Caco-2 (cell line): ENCODE data around the gene HINT1. TPM values are rescaled to one million over a fixed set of nuclear protein-coding genes. Genes with fewer than 3 reads are reported as not detected.

Experiments
- BruUV-seq: library from RNA; stranded (reverse); fragments of 400-500 nt; replicated peaks from 2 replicates; lab custom pipeline; 2021; lab: Mats Ljungman, UMichigan
- CTCF ChIA-PET: fragments of 300-600 bp; sonication (Branson Sonifier 250); formaldehyde crosslinking; loops from one replicate; lab custom pipeline; 2022; ENCODE audit warnings: antibody characterized with exemption; lab: Charles Lee
- POLR2A ChIA-PET: fragments of 300-600 bp; sonication (Branson Sonifier 250); formaldehyde crosslinking; loops from one replicate; lab custom pipeline; 2022; ENCODE audit warnings: antibody characterized with exemption; lab: Charles Lee
- DNase-seq, 2 experiments: peaks; one replicate each; pipeline versions ENCODE4 v3.0.0 to v3.0.0-alpha.2; 2020 to 2022
- H3K27me3 ChIP-seq: replicated peaks from 2 replicates; pipeline ENCODE4 v1.6.0; 2011; ENCODE audit warnings: low read length; ENCODE audit not compliant: control insufficient read depth, insufficient read depth
- H3K36me3 ChIP-seq: 2 replicates; pipeline ENCODE4 v1.5.1; 2011; ENCODE audit warnings: low read length; ENCODE audit not compliant: control insufficient read depth, insufficient read depth
- H3K4me1 ChIP-seq: fragments of 250-450 bp; sonication (Bioruptor Pico); 2 replicates; pipeline ENCODE4 v1.5.1; 2020; ENCODE audit warnings: mild to moderate bottlenecking
- H3K4me3 ChIP-seq: 2 replicates; pipeline ENCODE4 v1.5.1; 2011; ENCODE audit warnings: low read depth, mild to moderate bottlenecking, control low read depth, low read length
- H3K9me3 ChIP-seq: fragments of 250-450 bp; sonication (Bioruptor Pico); 2 replicates; pipeline ENCODE4 v1.5.1; 2020; ENCODE audit warnings: mild to moderate bottlenecking, moderate library complexity
- H3K27ac Mint-ChIP-seq: one replicate; pipeline ENCODE4 v1.8.0; 2022; ENCODE audit warnings: mixed read lengths; ENCODE audit not compliant: unreplicated experiment
- H3K27me3 Mint-ChIP-seq: one replicate; pipeline ENCODE4 v1.8.0; 2022; ENCODE audit warnings: mixed read lengths; ENCODE audit not compliant: insufficient read depth, unreplicated experiment
- H3K36me3 Mint-ChIP-seq: one replicate; pipeline ENCODE4 v1.8.0; 2022; ENCODE audit warnings: mild to moderate bottlenecking, mixed read lengths; ENCODE audit not compliant: insufficient read depth, unreplicated experiment
- H3K4me1 Mint-ChIP-seq: one replicate; pipeline ENCODE4 v1.8.0; 2022; ENCODE audit warnings: low read depth, mixed read lengths; ENCODE audit not compliant: unreplicated experiment
- H3K4me3 Mint-ChIP-seq: one replicate; pipeline ENCODE4 v1.8.0; 2022; ENCODE audit warnings: mild to moderate bottlenecking, moderate library complexity, mixed read lengths; ENCODE audit not compliant: unreplicated experiment
- H3K9me3 Mint-ChIP-seq: one replicate; pipeline ENCODE4 v1.8.0; 2022; ENCODE audit warnings: mixed read lengths; ENCODE audit not compliant: unreplicated experiment
- intact Hi-C: fragments of 100-400 bp; cut with micrococcal nuclease; formaldehyde crosslinking; loops from one replicate; pipeline ENCODE4 v1.10.0; 2022; ENCODE audit not compliant: unreplicated experiment
- total RNA-seq: library from RNA; stranded (reverse); gene quantifications from 2 replicates; pipeline ENCODE4 v1.2.3, GENCODE V29; 2022
- TF ChIP-seq, protein P1 (sequence below), 2 experiments: fragments of 200-600 bp in 1 of 2; IDR thresholded peaks; 1 replicate in 1 of 2; 2 replicates in 1 of 2; pipeline versions ENCODE4 v1.5.1 to v1.8.0; 2011 to 2022; ENCODE audit warnings: antibody characterized with exemption in 1 of 2, control low read depth in 1 of 2, inconsistent platforms in 1 of 2, low read depth in 1 of 2, low read length in 1 of 2, mild to moderate bottlenecking in 1 of 2, moderate library complexity in 1 of 2; ENCODE audit not compliant: insufficient read depth in 1 of 2, severe bottlenecking in 1 of 2, unreplicated experiment in 1 of 2

Gene HINT1
- total RNA-seq, 1 experiment from 2014 or later, result 228 TPM

DNA sequence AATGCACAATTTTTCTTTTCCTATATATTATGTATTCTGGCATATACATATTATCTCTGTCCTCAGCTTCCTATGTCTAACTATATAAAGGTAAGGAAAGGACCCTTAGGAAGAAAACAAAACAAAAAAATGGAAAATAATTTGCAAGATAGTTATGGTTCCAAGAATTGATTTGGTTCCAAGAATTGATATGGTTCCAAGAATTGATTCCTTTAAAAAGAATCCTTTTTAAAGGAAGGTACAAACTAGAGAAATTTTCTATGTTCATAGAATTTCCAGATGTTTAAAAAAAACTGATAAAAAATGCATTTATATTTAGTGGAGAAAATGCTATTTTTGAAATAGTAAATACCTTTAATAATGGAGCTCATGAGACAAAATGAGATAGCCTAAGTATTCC lies 17.8 kb upstream of the HINT1 start:
- no peaks in the 10 kb centered on the region for H3K36me3 ChIP-seq
- no peaks in the 10 kb centered on the region for H3K4me1 ChIP-seq
- no peak overlapping the region for H3K4me3 Mint-ChIP-seq
- no TSS peak for BruUV-seq
- no peak for DNase-seq
- H3K27me3 ChIP-seq, result no peaks in the 10 kb centered on the region
- no peaks in the 10 kb centered on the region for H3K9me3 Mint-ChIP-seq
- H3K27ac Mint-ChIP-seq, result no peak overlapping the region
- H3K27me3 Mint-ChIP-seq, result no peaks in the 10 kb centered on the region
- ChIA-PET CTCF (no interaction called here), POLR2A (no interaction called here)
- no peaks in the 10 kb centered on the region for H3K36me3 Mint-ChIP-seq
- H3K9me3 ChIP-seq, result no peaks in the 10 kb centered on the region
- TF ChIP-seq, protein P1, sequence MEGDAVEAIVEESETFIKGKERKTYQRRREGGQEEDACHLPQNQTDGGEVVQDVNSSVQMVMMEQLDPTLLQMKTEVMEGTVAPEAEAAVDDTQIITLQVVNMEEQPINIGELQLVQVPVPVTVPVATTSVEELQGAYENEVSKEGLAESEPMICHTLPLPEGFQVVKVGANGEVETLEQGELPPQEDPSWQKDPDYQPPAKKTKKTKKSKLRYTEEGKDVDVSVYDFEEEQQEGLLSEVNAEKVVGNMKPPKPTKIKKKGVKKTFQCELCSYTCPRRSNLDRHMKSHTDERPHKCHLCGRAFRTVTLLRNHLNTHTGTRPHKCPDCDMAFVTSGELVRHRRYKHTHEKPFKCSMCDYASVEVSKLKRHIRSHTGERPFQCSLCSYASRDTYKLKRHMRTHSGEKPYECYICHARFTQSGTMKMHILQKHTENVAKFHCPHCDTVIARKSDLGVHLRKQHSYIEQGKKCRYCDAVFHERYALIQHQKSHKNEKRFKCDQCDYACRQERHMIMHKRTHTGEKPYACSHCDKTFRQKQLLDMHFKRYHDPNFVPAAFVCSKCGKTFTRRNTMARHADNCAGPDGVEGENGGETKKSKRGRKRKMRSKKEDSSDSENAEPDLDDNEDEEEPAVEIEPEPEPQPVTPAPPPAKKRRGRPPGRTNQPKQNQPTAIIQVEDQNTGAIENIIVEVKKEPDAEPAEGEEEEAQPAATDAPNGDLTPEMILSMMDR (IDR thresholded peaks at IDR 0.05; ENCODE audit: insufficient read depth in 1 of 2, low read depth in 1 of 2, low read length in 1 of 2, severe bottlenecking in 1 of 2, unreplicated experiment in 1 of 2), result no peak
- no peaks in the 10 kb centered on the region for H3K4me1 Mint-ChIP-seq
- intact Hi-C loops, result no loop called here
- no peak overlapping the region for H3K4me3 ChIP-seq

DNA sequence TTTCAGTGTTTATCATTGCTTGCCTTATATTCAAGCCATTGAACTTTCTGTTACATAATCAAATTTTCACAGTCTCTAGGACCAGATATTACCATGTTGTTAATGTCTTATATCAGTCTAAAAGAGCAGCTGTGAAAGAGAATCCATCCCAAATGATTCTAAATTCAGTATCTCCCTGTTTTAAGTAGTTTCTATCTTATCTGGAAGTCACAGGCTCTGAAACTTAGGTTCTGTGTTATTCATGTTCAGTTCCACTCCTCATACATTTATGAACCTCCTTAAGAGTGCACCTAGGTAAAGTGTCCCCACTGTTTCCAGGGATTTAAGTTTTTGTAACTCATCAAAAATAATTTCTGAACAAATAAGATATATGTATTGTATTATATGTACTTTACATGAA lies 15.4 kb upstream of the HINT1 start:
- no peaks in the 10 kb centered on the region for H3K27me3 ChIP-seq
- TF ChIP-seq, protein P1 (IDR thresholded peaks at IDR 0.05; ENCODE audit: insufficient read depth in 1 of 2, low read depth in 1 of 2, low read length in 1 of 2, severe bottlenecking in 1 of 2, unreplicated experiment in 1 of 2), result no peak
- no peak overlapping the region for H3K4me3 ChIP-seq
- Mint-ChIP-seq H3K4me3 (no peak overlapping the region), H3K4me1 (no peaks in the 10 kb centered on the region), H3K27ac (no peak overlapping the region), H3K9me3 (no peaks in the 10 kb centered on the region), H3K27me3 (no peaks in the 10 kb centered on the region), H3K36me3 (no peaks in the 10 kb centered on the region)
- H3K36me3 ChIP-seq, result no peaks in the 10 kb centered on the region
- no peak for DNase-seq
- CTCF ChIA-PET, result no interaction called here
- intact Hi-C loops, result no loop called here
- POLR2A ChIA-PET, result no interaction called here
- H3K9me3 ChIP-seq, result no peaks in the 10 kb centered on the region
- BruUV-seq, result no TSS peak
- H3K4me1 ChIP-seq, result no peaks in the 10 kb centered on the region

DNA sequence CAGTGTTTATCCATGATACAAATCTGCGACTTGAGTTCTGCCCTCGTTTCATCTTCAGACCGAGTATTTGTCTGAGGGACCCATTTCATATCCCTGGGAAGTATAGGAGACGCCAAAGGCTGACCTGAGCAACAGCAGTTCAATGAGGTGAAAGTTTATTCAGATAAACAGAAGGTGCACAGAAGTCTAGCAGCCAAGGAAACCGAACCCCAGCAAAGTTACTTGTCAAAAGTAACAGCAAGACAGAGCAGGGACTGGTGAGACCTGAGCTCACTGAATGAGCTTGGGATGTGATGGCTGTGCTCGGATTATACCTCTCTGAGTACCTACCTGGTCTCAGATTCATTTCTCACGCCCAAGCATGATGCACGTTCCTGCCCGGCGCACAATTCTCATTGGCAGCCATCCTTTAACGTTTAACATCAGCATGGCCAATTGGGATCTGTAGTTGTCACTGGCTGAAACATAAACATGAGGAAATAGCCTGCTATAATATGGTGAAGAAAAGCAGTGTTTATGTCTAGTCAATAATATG lies 6.3 kb upstream of the HINT1 start:
- peak overlapping the region; percentile 96 for H3K4me3 Mint-ChIP-seq
- TSS peak; percentile 55 for BruUV-seq
- peak in 1 of 2 experiments; percentile 15 for DNase-seq

More for the DNA sequence above, 6.3 kb upstream of the HINT1 start:
- peaks cover 6% of the 10 kb centered on the region for H3K36me3 Mint-ChIP-seq
- ChIA-PET POLR2A (interaction anchor here (1.0 kb wide), 1 partner anchor 92 kb away, joined by 4 read pairs; the partner anchor contains the start of gene CDC42SE2), CTCF (no interaction called here)
- no peaks in the 10 kb centered on the region for H3K36me3 ChIP-seq
- intact Hi-C loops, result no loop called here
- H3K4me1 ChIP-seq, result no peaks in the 10 kb centered on the region; the same call in 1 of the 2 replicates
- no peaks in the 10 kb centered on the region for H3K9me3 Mint-ChIP-seq
- H3K27me3 Mint-ChIP-seq, result no peaks in the 10 kb centered on the region
- peak overlapping the region; percentile 61 for H3K4me3 ChIP-seq
- no peaks in the 10 kb centered on the region for H3K27me3 ChIP-seq
- H3K27ac Mint-ChIP-seq, result peak overlapping the region; percentile 89
- no peaks in the 10 kb centered on the region for H3K9me3 ChIP-seq
- H3K4me1 Mint-ChIP-seq, result peaks cover 6% of the 10 kb centered on the region
- TF ChIP-seq, protein P1 (IDR thresholded peaks at IDR 0.05; ENCODE audit: insufficient read depth in 1 of 2, low read depth in 1 of 2, low read length in 1 of 2, severe bottlenecking in 1 of 2, unreplicated experiment in 1 of 2), result no peak
